H1 (cell line): ENCODE results near the gene CERS1. TPM values are rescaled to one million over a fixed set of nuclear protein-coding genes. Genes with fewer than 3 reads are reported as not detected.

Source experiments
- CTCF ChIA-PET: fragments of 300-600 bp; sonication (Branson Sonifier 250); formaldehyde crosslinking; loops from one replicate; lab custom pipeline; 2021; ENCODE audit not compliant: partially characterized antibody; lab: Charles Lee
- POLR2A ChIA-PET: fragments of 300-600 bp; sonication (Branson Sonifier 250); formaldehyde crosslinking; loops from one replicate; lab custom pipeline; 2021; ENCODE audit warnings: inconsistent platforms; ENCODE audit not compliant: partially characterized antibody; lab: Charles Lee
- DNase-seq, 2 experiments: peaks; one replicate each; pipeline versions ENCODE4 v3.0.0 to v3.0.0-alpha.2; 2010 to 2022; ENCODE audit warnings: low spot score in 2 of 2, low read depth in 1 of 2, mixed read lengths in 1 of 2
- FAIRE-seq: peaks from 2 replicates; lab custom pipeline; 2011; peaks lifted over from hg19 to GRCh38; lab: Jason Lieb, UNC
- H2AFZ ChIP-seq: 2 replicates; pipeline ENCODE4 v1.8.1; 2012; ENCODE audit warnings: low read length, inconsistent platforms
- H2AK5ac ChIP-seq: 2 replicates; pipeline ENCODE4 v1.6.1; 2013; ENCODE audit warnings: low read depth, low read length
- H2BK120ac ChIP-seq: replicated peaks from 2 replicates; pipeline ENCODE3; 2013; ENCODE audit warnings: low read depth, low read length, inconsistent platforms
- H2BK12ac ChIP-seq: 2 replicates; pipeline ENCODE4 v1.6.1; 2013; ENCODE audit warnings: low read depth, low read length
- H2BK15ac ChIP-seq: 2 replicates; pipeline ENCODE4 v1.6.1; 2013; ENCODE audit warnings: low read length
- H2BK20ac ChIP-seq: 2 replicates; pipeline ENCODE4 v1.6.1; 2013; ENCODE audit warnings: low read length
- H2BK5ac ChIP-seq: 2 replicates; pipeline ENCODE4 v1.6.1; 2013; ENCODE audit warnings: low read depth, low read length
- H3K14ac ChIP-seq: 2 replicates; pipeline ENCODE4 v1.6.1; 2013; ENCODE audit warnings: inconsistent platforms; ENCODE audit not compliant: insufficient read length
- H3K18ac ChIP-seq: 2 replicates; pipeline ENCODE4 v1.6.1; 2013; ENCODE audit warnings: low read length; ENCODE audit errors: extremely low read depth
- H3K23ac ChIP-seq: 2 replicates; pipeline ENCODE4 v1.6.1; 2013; ENCODE audit warnings: inconsistent platforms; ENCODE audit not compliant: insufficient read length
- H3K23me2 ChIP-seq: 2 replicates; pipeline ENCODE4 v1.6.1; 2013; ENCODE audit warnings: low read depth, low read length
- H3K27ac ChIP-seq: 2 replicates; pipeline ENCODE4 v1.6.1; 2011; ENCODE audit warnings: low read depth, low read length, inconsistent platforms
- H3K27me3 ChIP-seq, 4 experiments: replicated peaks in 1 of 4; 1 replicate in 1 of 4; 2 replicates in 3 of 4; pipeline versions ENCODE4 v1.6.1 to v1.8.1; 2011 to 2013; ENCODE audit warnings: low read length in 3 of 4, mild to moderate bottlenecking in 3 of 4, inconsistent platforms in 2 of 4, mixed read lengths in 2 of 4, moderate library complexity in 1 of 4; ENCODE audit not compliant: control insufficient read depth in 3 of 4, insufficient read depth in 3 of 4; ENCODE audit errors: extremely low read depth in 1 of 4
- H3K36me3 ChIP-seq, 4 experiments: 2 replicates each; pipeline versions ENCODE4 v1.6.1 to v1.8.1; 2011 to 2013; ENCODE audit warnings: mild to moderate bottlenecking in 4 of 4, low read length in 3 of 4, moderate library complexity in 2 of 4, control low read depth in 1 of 4, inconsistent platforms in 1 of 4; ENCODE audit not compliant: insufficient read depth in 4 of 4, control insufficient read depth in 2 of 4
- H3K4ac ChIP-seq: replicated peaks from 2 replicates; pipeline ENCODE3; 2013; ENCODE audit warnings: low read length, low read depth, mixed read lengths, inconsistent platforms; ENCODE audit not compliant: insufficient read length
- H3K4me1 ChIP-seq, 4 experiments: replicated peaks in 1 of 4; 1 replicate in 1 of 4; 2 replicates in 3 of 4; pipeline versions ENCODE4 v1.6.1 to v1.8.1; 2011 to 2013; ENCODE audit warnings: low read length in 3 of 4, inconsistent platforms in 2 of 4, mixed read lengths in 1 of 4; ENCODE audit not compliant: insufficient read depth in 4 of 4, control insufficient read depth in 3 of 4
- H3K4me2 ChIP-seq, 2 experiments: 2 replicates each; pipeline versions ENCODE4 v1.6.1 to v1.8.1; 2011 to 2013; ENCODE audit warnings: low read depth in 2 of 2, low read length in 2 of 2, control low read depth in 1 of 2, inconsistent platforms in 1 of 2, mild to moderate bottlenecking in 1 of 2; ENCODE audit not compliant: insufficient read depth in 1 of 2
- H3K4me3 ChIP-seq, 4 experiments: fragments of 200-600, 300-600 bp in 1 of 4; sonication (generic), shearing (Covaris generic), sonication (Bioruptor Twin) in 1 of 4; 2 replicates each; pipeline versions ENCODE4 v1.5.1 to v1.8.1; 2011 to 2016; ENCODE audit warnings: low read length in 4 of 4, low read depth in 3 of 4, control low read depth in 2 of 4, inconsistent platforms in 2 of 4, mild to moderate bottlenecking in 2 of 4, mixed read lengths in 1 of 4, moderate library complexity in 1 of 4; ENCODE audit not compliant: insufficient read depth in 2 of 4; ENCODE audit errors: extremely low read depth in 1 of 4
- H3K56ac ChIP-seq: replicated peaks from 2 replicates; pipeline ENCODE3; 2013; ENCODE audit warnings: low read depth, mild to moderate bottlenecking, mixed read lengths, low read length, inconsistent platforms; ENCODE audit not compliant: insufficient read length
- H3K79me1 ChIP-seq: 2 replicates; pipeline ENCODE4 v1.6.1; 2013; ENCODE audit warnings: low read depth, low read length, control low read depth
- H3K79me2 ChIP-seq, 2 experiments: 2 replicates each; pipeline versions ENCODE4 v1.6.1 to v1.8.1; 2012 to 2013; ENCODE audit warnings: low read length in 2 of 2, mild to moderate bottlenecking in 2 of 2, inconsistent platforms in 1 of 2; ENCODE audit not compliant: insufficient read depth in 2 of 2, control insufficient read depth in 1 of 2
- H3K9ac ChIP-seq, 4 experiments: replicated peaks in 1 of 4; 1 replicate in 1 of 4; 2 replicates in 3 of 4; pipeline versions ENCODE4 v1.6.1 to v1.8.1; 2011 to 2013; ENCODE audit warnings: low read depth in 3 of 4, low read length in 3 of 4, control low read depth in 2 of 4, mild to moderate bottlenecking in 2 of 4, moderate library complexity in 2 of 4, inconsistent platforms in 1 of 4; ENCODE audit errors: extremely low read depth in 1 of 4
- H3K9me3 ChIP-seq, 2 experiments: 2 replicates each; pipeline versions ENCODE4 v1.6.1 to v1.8.1; 2012 to 2013; ENCODE audit warnings: mild to moderate bottlenecking in 2 of 2, moderate library complexity in 2 of 2, control low read depth in 1 of 2, inconsistent platforms in 1 of 2, low read depth in 1 of 2, low read length in 1 of 2, mixed read lengths in 1 of 2; ENCODE audit not compliant: insufficient read depth in 2 of 2
- H4K20me1 ChIP-seq, 2 experiments: replicated peaks in 1 of 2; 2 replicates each; pipeline versions ENCODE3 to v1.8.1; 2011 to 2013; ENCODE audit warnings: inconsistent platforms in 2 of 2, low read length in 2 of 2, mild to moderate bottlenecking in 1 of 2; ENCODE audit not compliant: insufficient read depth in 2 of 2, control insufficient read depth in 1 of 2
- H4K5ac ChIP-seq: 2 replicates; pipeline ENCODE4 v1.6.1; 2013; ENCODE audit warnings: low read length, low read depth, mixed read lengths, inconsistent platforms; ENCODE audit not compliant: insufficient read length
- H4K8ac ChIP-seq: 2 replicates; pipeline ENCODE4 v1.8.0; 2013; ENCODE audit warnings: mild to moderate bottlenecking, moderate library complexity, low read length, inconsistent platforms; ENCODE audit not compliant: insufficient read depth; ENCODE audit errors: extremely low read depth
- H4K91ac ChIP-seq: replicated peaks from 2 replicates; pipeline ENCODE3; 2013; ENCODE audit warnings: low read length, mixed read lengths, inconsistent platforms; ENCODE audit not compliant: insufficient read length
- BRCA1 ChIP-seq: IDR thresholded peaks from 2 replicates; pipeline ENCODE4 v1.6.1; 2012; ENCODE audit warnings: low read depth, low read length, improper control_type of control experiment
- CHD1 ChIP-seq: IDR thresholded peaks from 2 replicates; pipeline ENCODE4 v1.6.1; 2012; ENCODE audit warnings: low read depth, low read length, improper control_type of control experiment
- CTBP2 ChIP-seq: IDR thresholded peaks from 2 replicates; pipeline ENCODE4 v1.7.0; 2011; ENCODE audit warnings: borderline replicate concordance, mild to moderate bottlenecking, moderate library complexity, mixed read lengths, low read length; ENCODE audit not compliant: insufficient read depth, insufficient read length
- EP300 ChIP-seq, 2 experiments: IDR thresholded peaks; 1 replicate in 1 of 2; 2 replicates in 1 of 2; pipeline ENCODE4 v1.6.1; 2011 to 2012; ENCODE audit warnings: low read depth in 2 of 2, low read length in 2 of 2, mild to moderate bottlenecking in 2 of 2, borderline replicate concordance in 1 of 2, inconsistent platforms in 1 of 2, moderate library complexity in 1 of 2
- GABPA ChIP-seq: IDR thresholded peaks from 2 replicates; pipeline ENCODE4 v1.6.1; 2011; ENCODE audit warnings: mild to moderate bottlenecking, low read length, moderate library complexity, borderline replicate concordance; ENCODE audit not compliant: insufficient read depth
- GTF2F1 ChIP-seq: IDR thresholded peaks from 2 replicates; pipeline ENCODE4 v1.6.1; 2012; ENCODE audit warnings: low read depth, low read length, improper control_type of control experiment, borderline replicate concordance
- HDAC2 ChIP-seq, 2 experiments: fragments of 300-600 bp in 1 of 2; sonication (generic) in 1 of 2; IDR thresholded peaks; 2 replicates each; pipeline ENCODE4 v1.6.1; 2011 to 2012; ENCODE audit warnings: low read depth in 2 of 2, low read length in 2 of 2, mild to moderate bottlenecking in 2 of 2, moderate library complexity in 2 of 2, borderline replicate concordance in 1 of 2, inconsistent platforms in 1 of 2
- JUND ChIP-seq: IDR thresholded peaks from 2 replicates; pipeline ENCODE4 v1.6.1; 2011; ENCODE audit warnings: mild to moderate bottlenecking, improper control_type of control experiment, low read length
- POLR2AphosphoS5 ChIP-seq: IDR thresholded peaks from 2 replicates; pipeline ENCODE4 v1.6.1; 2011; ENCODE audit warnings: low read depth, low read length
- RAD21 ChIP-seq, 2 experiments: IDR thresholded peaks in 1 of 2; conservative IDR thresholded peaks in 1 of 2; 2 replicates each; pipeline ENCODE4 v1.6.1; 2011; ENCODE audit warnings: low read depth in 2 of 2, low read length in 2 of 2, improper control_type of control experiment in 1 of 2, inconsistent platforms in 1 of 2, mild to moderate bottlenecking in 1 of 2, moderate library complexity in 1 of 2
- SP1 ChIP-seq: IDR thresholded peaks from 2 replicates; pipeline ENCODE4 v1.6.1; 2011; ENCODE audit warnings: low read depth, low read length
- WGBS, 2 experiments: shearing (Covaris generic) in 1 of 2; methylation state at CpG; one replicate each; pipeline versions ENCODE4 v1.1.6 to v1.1.7; 2013 to 2015; ENCODE audit warnings: low lambda C conversion rate in 2 of 2, mixed read lengths in 2 of 2, inconsistent platforms in 1 of 2, low coverage in 1 of 2, missing lambda C conversion rate in 1 of 2; ENCODE audit not compliant: insufficient replicate concordance in 2 of 2, insufficient coverage in 1 of 2, insufficient read length in 1 of 2; ENCODE audit errors: extremely low coverage in 1 of 2, missing lambda C conversion rate in 1 of 2; 5-methylcytosine and 5-hydroxymethylcytosine counted together
- polyA plus RNA-seq, 7 experiments: library from polyadenylated mRNA; depleted of rRNA in 3 of 7; stranded (reverse) in 5 of 7; unstranded in 2 of 7; fragments of >200 nt in 5 of 7; fragments of 200-250 nt in 2 of 7; gene quantifications; 1 replicate in 5 of 7; 2 replicates in 1 of 7; 4 replicates in 1 of 7; pipeline versions ENCODE4 v1.2.1 to v1.2.3, GENCODE V29; 2011 to 2013; ENCODE audit warnings: missing spikeins in 2 of 7, mixed read lengths in 2 of 7
- total RNA-seq: library from RNA; stranded (reverse); fragmentation: NEBNext Ultra II Directional; extraction: Animal tissue kit (Norgen Biotek cat#: 25700); gene quantifications from 2 replicates; pipeline ENCODE4 v1.2.1, GENCODE V29; 2021
- TF ChIP-seq, protein P1 (sequence below): IDR thresholded peaks from 2 replicates; pipeline ENCODE4 v1.6.1; 2012; ENCODE audit warnings: inconsistent platforms

CERS1 gene
- total and polyA plus RNA-seq, 2 of the 8 experiments (the other 6 are each of a cell fraction or from before 2014, with no cell fraction given), result 18.6 to 51.0 TPM

- Histone ChIP-seq H2BK120ac (no peak overlapping the region), H4K20me1 (peaks cover 2 to 25% of the 10 kb centered on the region in 2 experiments), H3K14ac (no peak overlapping the region), H2BK5ac (no peak overlapping the region), H3K9me3 (no peaks in the 10 kb centered on the region), H3K79me2 (peaks cover 0 to 9% of the 10 kb centered on the region in 2 experiments; a peak in 2 of 4 replicates), H4K91ac (no peak overlapping the region), H3K27me3 (no peaks in the 10 kb centered on the region), H3K9ac (no peak overlapping the region), H3K4me3 (no peak overlapping the region), H3K27ac (no peak overlapping the region), H3K36me3 (peaks cover 5 to 45% (median 21%) of the 10 kb centered on the region in 4 experiments), H3K23me2 (peaks cover 7% of the 10 kb centered on the region), H3K18ac (no peak overlapping the region), H4K5ac (no peak overlapping the region), H3K4me1 (peaks cover 0 to 6% (median 4%) of the 10 kb centered on the region in 4 experiments; a peak in 6 of 7 replicates), H3K79me1 (peaks cover 6% of the 10 kb centered on the region), H4K8ac (no peak overlapping the region), H3K56ac (no peak overlapping the region), H2BK12ac (no peak overlapping the region), H3K4me2 (no peak overlapping the region), H2BK20ac (no peak overlapping the region), H2AFZ (no peak overlapping the region), H2BK15ac (no peak overlapping the region), H3K4ac (no peak overlapping the region), H3K23ac (no peak overlapping the region), H2AK5ac (no peak overlapping the region)
- ChIA-PET POLR2A (interaction anchor here (0.8 to 6.7 kb wide), 6 partner anchors 6 to 30 kb away, joined by 3 to 94 read pairs (median 5); no protein-coding TSS in a partner anchor), CTCF (interaction anchor here (1.9 kb wide), 1 partner anchor 12 kb away, joined by 5 read pairs; no protein-coding TSS in a partner anchor)
- WGBS, 2 experiments, result 91% methylated on average over 12 of the region's 15 CpGs; no CpG with 5 or more reads in 1 of the 2 experiments
- no peak for DNase-seq
- FAIRE-seq, result no peak
- TF ChIP-seq CHD1 (no peak), EP300 (IDR thresholded peaks at IDR 0.05; ENCODE audit: borderline replicate concordance in 1 of 2, low read depth in 2 of 2, low read length in 2 of 2) (no peak), BRCA1 (no peak), CTBP2 (no peak), GABPA (no peak), HDAC2 (IDR thresholded peaks at IDR 0.05; ENCODE audit: borderline replicate concordance in 1 of 2, low read depth in 2 of 2, low read length in 2 of 2) (no peak), RAD21 (IDR thresholded peaks at IDR 0.05 in 1 of 2, conservative IDR thresholded peaks at IDR 0.05 in 1 of 2; ENCODE audit: low read depth in 2 of 2, low read length in 2 of 2) (no peak), GTF2F1 (no peak), JUND (no peak), POLR2AphosphoS5 (no peak), SP1 (no peak)
- TF ChIP-seq, protein P1, sequence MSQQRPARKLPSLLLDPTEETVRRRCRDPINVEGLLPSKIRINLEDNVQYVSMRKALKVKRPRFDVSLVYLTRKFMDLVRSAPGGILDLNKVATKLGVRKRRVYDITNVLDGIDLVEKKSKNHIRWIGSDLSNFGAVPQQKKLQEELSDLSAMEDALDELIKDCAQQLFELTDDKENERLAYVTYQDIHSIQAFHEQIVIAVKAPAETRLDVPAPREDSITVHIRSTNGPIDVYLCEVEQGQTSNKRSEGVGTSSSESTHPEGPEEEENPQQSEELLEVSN, result no peak
Observed at GRCh38 chr19:18924684-18925213, 28.8 kb upstream of the CERS1 start.
